SK-N-SH treated with all-trans-retinoic acid at 6 μM for 48 hours (cell line): ENCODE measurements around the gene SYDE2.

ENCODE experiments used
- ATAC-seq: fragments of 200-7000 bp; cut with Tn5 transposase; 3 replicates; pipeline ENCODE4 v1.9.1; 2020; ENCODE audit warnings: mild to moderate bottlenecking, moderate library complexity
- ARNTL ChIP-seq: fragments of 450-650 bp; formaldehyde crosslinking; IDR thresholded peaks from 2 replicates; pipeline ENCODE4 v1.5.0; 2020; ENCODE audit warnings: low read depth, mild to moderate bottlenecking, moderate library complexity, borderline replicate concordance
- BACH2 ChIP-seq: fragments of 250-450 bp; sonication (Bioruptor Pico); IDR thresholded peaks from 2 replicates; pipeline ENCODE4 v1.9.0; 2021; ENCODE audit warnings: mild to moderate bottlenecking, borderline replicate concordance
- CSDC2 ChIP-seq: fragments of 250-450 bp; sonication (Bioruptor Pico); IDR thresholded peaks from 2 replicates; pipeline ENCODE4 v1.5.0; 2020; ENCODE audit warnings: mild to moderate bottlenecking, moderate library complexity
- ESRRG ChIP-seq: fragments of 250-450 bp; sonication (Bioruptor Pico); IDR thresholded peaks from 2 replicates; pipeline ENCODE4 v1.6.1; 2021; ENCODE audit warnings: mild to moderate bottlenecking
- GLIS3 ChIP-seq: fragments of 250-450 bp; sonication (Bioruptor Pico); IDR thresholded peaks from 2 replicates; pipeline ENCODE4 v1.5.0; 2020; ENCODE audit warnings: mild to moderate bottlenecking, moderate library complexity
- ISL1 ChIP-seq: fragments of 250-450 bp; sonication (Bioruptor Pico); IDR thresholded peaks from 2 replicates; pipeline ENCODE4 v2.1.2; 2022; ENCODE audit warnings: mild to moderate bottlenecking, moderate library complexity
- OSR1 ChIP-seq: fragments of 250-450 bp; sonication (Bioruptor Pico); IDR thresholded peaks from 2 replicates; pipeline ENCODE4 v1.8.0; 2022; ENCODE audit warnings: moderate library complexity, mild to moderate bottlenecking, inconsistent platforms
- PPARA ChIP-seq: fragments of 250-450 bp; sonication (Bioruptor Pico); IDR thresholded peaks from 2 replicates; pipeline ENCODE4 v1.5.0; 2020; ENCODE audit warnings: mild to moderate bottlenecking, borderline replicate concordance
- RARB ChIP-seq: fragments of 250-450 bp; sonication (Bioruptor Pico); IDR thresholded peaks from 2 replicates; pipeline ENCODE4 v1.8.0; 2021; ENCODE audit warnings: mild to moderate bottlenecking, moderate library complexity
- SNAI2 ChIP-seq: fragments of 250-450 bp; sonication (Bioruptor Pico); IDR thresholded peaks from 2 replicates; pipeline ENCODE4 v1.5.0; 2020; ENCODE audit warnings: mild to moderate bottlenecking, moderate library complexity
- TCF4 ChIP-seq: fragments of 250-450 bp; sonication (Bioruptor Pico); IDR thresholded peaks from 2 replicates; pipeline ENCODE4 v1.8.0; 2021; ENCODE audit warnings: mild to moderate bottlenecking, moderate library complexity, borderline replicate concordance
- TOX ChIP-seq: fragments of 250-450 bp; sonication (Bioruptor Pico); IDR thresholded peaks from 2 replicates; pipeline ENCODE4 v1.8.0; 2021; ENCODE audit warnings: mild to moderate bottlenecking, moderate library complexity, borderline replicate concordance
- ZC3H10 ChIP-seq: fragments of 250-450 bp; sonication (Bioruptor Pico); IDR thresholded peaks from 2 replicates; pipeline ENCODE4 v1.5.1; 2021; ENCODE audit warnings: mild to moderate bottlenecking, moderate library complexity
- ZFP3 ChIP-seq: fragments of 250-450 bp; sonication (Bioruptor Pico); IDR thresholded peaks from 2 replicates; pipeline ENCODE4 v1.5.0; 2020; ENCODE audit warnings: mild to moderate bottlenecking, moderate library complexity
- ZFP30 ChIP-seq: fragments of 450-650 bp; formaldehyde crosslinking; IDR thresholded peaks from 2 replicates; pipeline ENCODE4 v1.5.0; 2022; ENCODE audit warnings: mild to moderate bottlenecking, moderate library complexity
- ZNF565 ChIP-seq: fragments of 450-650 bp; formaldehyde crosslinking; conservative IDR thresholded peaks from 2 replicates; pipeline ENCODE4 v1.5.0; 2020; ENCODE audit warnings: low read depth, mild to moderate bottlenecking, moderate library complexity
- ZNF70 ChIP-seq: fragments of 450-650 bp; formaldehyde crosslinking; IDR thresholded peaks from 2 replicates; pipeline ENCODE4 v1.5.0; 2020; ENCODE audit warnings: mild to moderate bottlenecking, moderate library complexity
- ZNF8 ChIP-seq: fragments of 450-650 bp; formaldehyde crosslinking; IDR thresholded peaks from 2 replicates; pipeline ENCODE4 v1.5.0; 2020; ENCODE audit warnings: mild to moderate bottlenecking, moderate library complexity
- TF ChIP-seq, protein P1 (sequence below): fragments of 250-450 bp; sonication (Bioruptor Pico); IDR thresholded peaks from 2 replicates; pipeline ENCODE4 v1.8.0; 2020; ENCODE audit warnings: mild to moderate bottlenecking, moderate library complexity, borderline replicate concordance
- TF ChIP-seq, protein P2 (sequence below): fragments of 250-450 bp; sonication (Bioruptor Pico); IDR thresholded peaks from 2 replicates; pipeline ENCODE4 v1.8.0; 2021; ENCODE audit warnings: low read depth, mild to moderate bottlenecking, moderate library complexity, borderline replicate concordance
- TF ChIP-seq, protein P3 (sequence below): fragments of 250-450 bp; sonication (Bioruptor Pico); IDR thresholded peaks from 2 replicates; pipeline ENCODE4 v1.5.1; 2021; ENCODE audit warnings: mild to moderate bottlenecking, moderate library complexity
- TF ChIP-seq, protein P4 (sequence below): fragments of 250-450 bp; sonication (Bioruptor Pico); IDR thresholded peaks from 2 replicates; pipeline ENCODE4 v1.5.1; 2020; ENCODE audit warnings: low read depth, mild to moderate bottlenecking, moderate library complexity
- TF ChIP-seq, protein P5 (sequence below): fragments of 250-450 bp; sonication (Bioruptor Pico); IDR thresholded peaks from 2 replicates; pipeline ENCODE4 v1.5.0; 2020; ENCODE audit warnings: mild to moderate bottlenecking, moderate library complexity

SYDE2 gene

DNA sequence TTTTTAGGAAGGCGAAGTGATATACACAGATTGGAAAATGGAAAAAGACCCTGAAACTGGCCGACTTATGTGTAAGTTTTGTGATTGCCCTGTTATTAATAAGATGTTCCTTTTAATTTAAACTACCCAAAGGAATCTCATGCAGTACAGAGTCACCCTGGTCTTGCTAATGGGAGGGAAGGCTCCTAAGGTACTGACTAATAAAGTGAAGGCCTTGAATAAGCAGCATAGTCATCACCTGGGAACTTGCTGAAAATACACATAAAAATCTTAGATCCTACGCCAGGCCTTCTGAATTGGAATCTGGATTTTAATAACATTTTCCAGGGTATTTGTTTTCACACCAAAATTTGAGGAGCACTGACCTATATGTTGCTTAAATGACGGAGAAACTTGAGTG is 79.1 kb downstream of the SYDE2 start:
- no peak for ATAC-seq
- TF ChIP-seq, protein P1, sequence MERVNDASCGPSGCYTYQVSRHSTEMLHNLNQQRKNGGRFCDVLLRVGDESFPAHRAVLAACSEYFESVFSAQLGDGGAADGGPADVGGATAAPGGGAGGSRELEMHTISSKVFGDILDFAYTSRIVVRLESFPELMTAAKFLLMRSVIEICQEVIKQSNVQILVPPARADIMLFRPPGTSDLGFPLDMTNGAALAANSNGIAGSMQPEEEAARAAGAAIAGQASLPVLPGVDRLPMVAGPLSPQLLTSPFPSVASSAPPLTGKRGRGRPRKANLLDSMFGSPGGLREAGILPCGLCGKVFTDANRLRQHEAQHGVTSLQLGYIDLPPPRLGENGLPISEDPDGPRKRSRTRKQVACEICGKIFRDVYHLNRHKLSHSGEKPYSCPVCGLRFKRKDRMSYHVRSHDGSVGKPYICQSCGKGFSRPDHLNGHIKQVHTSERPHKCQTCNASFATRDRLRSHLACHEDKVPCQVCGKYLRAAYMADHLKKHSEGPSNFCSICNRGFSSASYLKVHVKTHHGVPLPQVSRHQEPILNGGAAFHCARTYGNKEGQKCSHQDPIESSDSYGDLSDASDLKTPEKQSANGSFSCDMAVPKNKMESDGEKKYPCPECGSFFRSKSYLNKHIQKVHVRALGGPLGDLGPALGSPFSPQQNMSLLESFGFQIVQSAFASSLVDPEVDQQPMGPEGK (CRISPR knock-in tag), result no peak
- TF ChIP-seq, protein P2, sequence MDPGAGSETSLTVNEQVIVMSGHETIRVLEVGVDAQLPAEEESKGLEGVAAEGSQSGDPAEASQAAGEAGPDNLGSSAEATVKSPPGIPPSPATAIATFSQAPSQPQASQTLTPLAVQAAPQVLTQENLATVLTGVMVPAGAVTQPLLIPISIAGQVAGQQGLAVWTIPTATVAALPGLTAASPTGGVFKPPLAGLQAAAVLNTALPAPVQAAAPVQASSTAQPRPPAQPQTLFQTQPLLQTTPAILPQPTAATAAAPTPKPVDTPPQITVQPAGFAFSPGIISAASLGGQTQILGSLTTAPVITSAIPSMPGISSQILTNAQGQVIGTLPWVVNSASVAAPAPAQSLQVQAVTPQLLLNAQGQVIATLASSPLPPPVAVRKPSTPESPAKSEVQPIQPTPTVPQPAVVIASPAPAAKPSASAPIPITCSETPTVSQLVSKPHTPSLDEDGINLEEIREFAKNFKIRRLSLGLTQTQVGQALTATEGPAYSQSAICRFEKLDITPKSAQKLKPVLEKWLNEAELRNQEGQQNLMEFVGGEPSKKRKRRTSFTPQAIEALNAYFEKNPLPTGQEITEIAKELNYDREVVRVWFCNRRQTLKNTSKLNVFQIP (CRISPR knock-in tag), result no peak
- TF ChIP-seq BACH2 (no peak), ISL1 (CRISPR knock-in tag) (no peak), ZFP3 (no peak), CSDC2 (CRISPR knock-in tag) (no peak), ZNF70 (CRISPR knock-in tag) (no peak), ARNTL (CRISPR knock-in tag) (no peak), TCF4 (CRISPR knock-in tag) (no peak)
- TF ChIP-seq, protein P3, sequence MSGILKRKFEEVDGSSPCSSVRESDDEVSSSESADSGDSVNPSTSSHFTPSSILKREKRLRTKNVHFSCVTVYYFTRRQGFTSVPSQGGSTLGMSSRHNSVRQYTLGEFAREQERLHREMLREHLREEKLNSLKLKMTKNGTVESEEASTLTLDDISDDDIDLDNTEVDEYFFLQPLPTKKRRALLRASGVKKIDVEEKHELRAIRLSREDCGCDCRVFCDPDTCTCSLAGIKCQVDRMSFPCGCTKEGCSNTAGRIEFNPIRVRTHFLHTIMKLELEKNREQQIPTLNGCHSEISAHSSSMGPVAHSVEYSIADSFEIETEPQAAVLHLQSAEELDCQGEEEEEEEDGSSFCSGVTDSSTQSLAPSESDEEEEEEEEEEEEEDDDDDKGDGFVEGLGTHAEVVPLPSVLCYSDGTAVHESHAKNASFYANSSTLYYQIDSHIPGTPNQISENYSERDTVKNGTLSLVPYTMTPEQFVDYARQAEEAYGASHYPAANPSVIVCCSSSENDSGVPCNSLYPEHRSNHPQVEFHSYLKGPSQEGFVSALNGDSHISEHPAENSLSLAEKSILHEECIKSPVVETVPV (CRISPR knock-in tag), result no peak
- TF ChIP-seq, all 23 proteins: peak for 0

DNA sequence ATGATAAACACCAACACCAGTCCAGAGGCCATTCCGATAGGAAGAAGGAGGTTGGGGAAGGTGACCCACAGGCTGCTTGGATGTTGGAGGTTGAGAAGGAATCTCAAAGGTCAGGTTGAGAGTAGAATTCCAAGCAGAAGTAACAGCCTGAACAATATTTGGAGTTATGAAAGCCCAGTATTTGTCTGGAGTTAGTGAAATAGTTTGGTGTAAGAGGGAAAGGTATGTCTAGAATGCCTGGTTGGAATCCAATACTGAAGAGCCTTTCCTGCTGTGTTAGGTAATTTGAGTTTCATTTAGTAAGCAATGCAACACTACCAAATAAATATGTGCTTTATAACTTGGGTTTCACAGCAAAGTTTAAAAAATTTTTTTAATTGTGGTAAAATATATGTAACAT is 82.1 kb downstream of the SYDE2 start:
- no peak for ATAC-seq
- TF ChIP-seq OSR1 (CRISPR knock-in tag) (no peak), ZC3H10 (CRISPR knock-in tag) (no peak), RARB (CRISPR knock-in tag) (no peak), ARNTL (CRISPR knock-in tag) (no peak), ESRRG (CRISPR knock-in tag) (no peak), PPARA (CRISPR knock-in tag) (no peak), ZFP30 (CRISPR knock-in tag) (no peak), TOX (CRISPR knock-in tag) (no peak), SNAI2 (CRISPR knock-in tag) (no peak), CSDC2 (CRISPR knock-in tag) (no peak)
- TF ChIP-seq, protein P4, sequence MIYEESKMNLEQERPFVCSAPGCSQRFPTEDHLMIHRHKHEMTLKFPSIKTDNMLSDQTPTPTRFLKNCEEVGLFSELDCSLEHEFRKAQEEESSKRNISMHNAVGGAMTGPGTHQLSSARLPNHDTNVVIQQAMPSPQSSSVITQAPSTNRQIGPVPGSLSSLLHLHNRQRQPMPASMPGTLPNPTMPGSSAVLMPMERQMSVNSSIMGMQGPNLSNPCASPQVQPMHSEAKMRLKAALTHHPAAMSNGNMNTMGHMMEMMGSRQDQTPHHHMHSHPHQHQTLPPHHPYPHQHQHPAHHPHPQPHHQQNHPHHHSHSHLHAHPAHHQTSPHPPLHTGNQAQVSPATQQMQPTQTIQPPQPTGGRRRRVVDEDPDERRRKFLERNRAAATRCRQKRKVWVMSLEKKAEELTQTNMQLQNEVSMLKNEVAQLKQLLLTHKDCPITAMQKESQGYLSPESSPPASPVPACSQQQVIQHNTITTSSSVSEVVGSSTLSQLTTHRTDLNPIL (CRISPR knock-in tag), result no peak
- TF ChIP-seq, protein P1 (CRISPR knock-in tag), result no peak
- TF ChIP-seq, protein P5, sequence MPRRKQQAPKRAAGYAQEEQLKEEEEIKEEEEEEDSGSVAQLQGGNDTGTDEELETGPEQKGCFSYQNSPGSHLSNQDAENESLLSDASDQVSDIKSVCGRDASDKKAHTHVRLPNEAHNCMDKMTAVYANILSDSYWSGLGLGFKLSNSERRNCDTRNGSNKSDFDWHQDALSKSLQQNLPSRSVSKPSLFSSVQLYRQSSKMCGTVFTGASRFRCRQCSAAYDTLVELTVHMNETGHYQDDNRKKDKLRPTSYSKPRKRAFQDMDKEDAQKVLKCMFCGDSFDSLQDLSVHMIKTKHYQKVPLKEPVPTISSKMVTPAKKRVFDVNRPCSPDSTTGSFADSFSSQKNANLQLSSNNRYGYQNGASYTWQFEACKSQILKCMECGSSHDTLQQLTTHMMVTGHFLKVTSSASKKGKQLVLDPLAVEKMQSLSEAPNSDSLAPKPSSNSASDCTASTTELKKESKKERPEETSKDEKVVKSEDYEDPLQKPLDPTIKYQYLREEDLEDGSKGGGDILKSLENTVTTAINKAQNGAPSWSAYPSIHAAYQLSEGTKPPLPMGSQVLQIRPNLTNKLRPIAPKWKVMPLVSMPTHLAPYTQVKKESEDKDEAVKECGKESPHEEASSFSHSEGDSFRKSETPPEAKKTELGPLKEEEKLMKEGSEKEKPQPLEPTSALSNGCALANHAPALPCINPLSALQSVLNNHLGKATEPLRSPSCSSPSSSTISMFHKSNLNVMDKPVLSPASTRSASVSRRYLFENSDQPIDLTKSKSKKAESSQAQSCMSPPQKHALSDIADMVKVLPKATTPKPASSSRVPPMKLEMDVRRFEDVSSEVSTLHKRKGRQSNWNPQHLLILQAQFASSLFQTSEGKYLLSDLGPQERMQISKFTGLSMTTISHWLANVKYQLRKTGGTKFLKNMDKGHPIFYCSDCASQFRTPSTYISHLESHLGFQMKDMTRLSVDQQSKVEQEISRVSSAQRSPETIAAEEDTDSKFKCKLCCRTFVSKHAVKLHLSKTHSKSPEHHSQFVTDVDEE (CRISPR knock-in tag), result no peak

DNA sequence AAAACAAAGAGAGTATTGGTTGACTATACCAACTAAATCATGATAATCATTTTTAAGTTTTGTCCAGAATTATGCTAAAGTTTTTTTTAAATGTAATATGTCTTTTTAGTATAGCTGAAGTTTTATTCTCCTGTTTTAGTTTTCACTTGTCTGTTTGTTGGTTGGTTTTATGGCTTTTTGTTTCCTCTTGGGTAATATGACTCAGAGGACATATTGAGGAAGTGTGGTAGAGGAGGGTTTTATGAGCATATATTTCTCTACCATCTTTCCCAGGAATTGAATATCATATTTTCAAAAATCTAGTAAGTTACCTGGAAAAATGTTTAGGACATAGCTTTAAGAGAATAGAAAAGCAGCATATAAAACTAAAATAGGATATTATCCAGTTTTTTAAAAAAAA is 84.0 kb downstream of the SYDE2 start:
- no peak for ATAC-seq
- no peak for TF ChIP-seq ZNF565
- no peak for TF ChIP-seq RARB (CRISPR knock-in tag)
- TF ChIP-seq, protein P2 (CRISPR knock-in tag), result no peak
- TF ChIP-seq ZNF8 (CRISPR knock-in tag), result no peak
- no peak for TF ChIP-seq TCF4 (CRISPR knock-in tag)
- TF ChIP-seq ZC3H10 (CRISPR knock-in tag), result no peak
- TF ChIP-seq ESRRG (CRISPR knock-in tag), result no peak
- TF ChIP-seq SNAI2 (CRISPR knock-in tag), result no peak
- TF ChIP-seq, protein P3 (CRISPR knock-in tag), result no peak
- TF ChIP-seq ISL1 (CRISPR knock-in tag), result no peak
- TF ChIP-seq GLIS3 (CRISPR knock-in tag), result no peak
- TF ChIP-seq ZNF70 (CRISPR knock-in tag), result no peak
